ENCODE measurements around the gene NKX1-1. TPM values are rescaled to one million over a fixed set of nuclear protein-coding genes. Genes with fewer than 3 reads are reported as not detected.

Gene NKX1-1
- total RNA-seq, 6 experiments from 2014 or later: not detected

GRCh38 chr4:1400191-1400805 lies 5.9 kb downstream of the NKX1-1 start:
- intact Hi-C loops (cut with DNase I): no loop called here
- DNase-seq (peak; percentile 14 to 28 (median 27)), ATAC-seq (no peak)
- Histone ChIP-seq H3K27ac (no peak overlapping the region), H3K4me1 (no peaks in the 10 kb centered on the region), H3K36me3 (no peaks in the 10 kb centered on the region), H3K4me3 (no peak overlapping the region), H3K9me3 (no peaks in the 10 kb centered on the region), H3K27me3 (peaks cover 3 to 13% of the 10 kb centered on the region in 2 donors)
- TF ChIP-seq CTCF (IDR thresholded peaks at IDR 0.05) (no peak), POLR2A (IDR thresholded peaks at IDR 0.05) (no peak)
- 60% methylated on average over 2 of the region's 11 CpGs for WGBS (ENCODE audit: insufficient coverage, low coverage, low lambda C conversion rate, missing lambda C conversion rate)

GRCh38 chr4:1399508-1400190 lies 6.6 kb downstream of the NKX1-1 start:
- ATAC-seq (no peak), DNase-seq (peak in 2 of 3 donors; percentile 13 to 28)
- H3K27ac ChIP-seq: no peak overlapping the region
- no peaks in the 10 kb centered on the region for H3K36me3 ChIP-seq
- WGBS (ENCODE audit: insufficient coverage, low coverage, low lambda C conversion rate, missing lambda C conversion rate): 39% methylated on average over 2 of the region's 15 CpGs
- H3K4me1 ChIP-seq: no peaks in the 10 kb centered on the region
- no peaks in the 10 kb centered on the region for H3K9me3 ChIP-seq
- TF ChIP-seq POLR2A (IDR thresholded peaks at IDR 0.05) (no peak), CTCF (IDR thresholded peaks at IDR 0.05) (no peak)
- intact Hi-C loops (cut with DNase I): no loop called here
- peaks cover 3 to 9% of the 10 kb centered on the region in 2 donors for H3K27me3 ChIP-seq
- H3K4me3 ChIP-seq: no peak overlapping the region

GRCh38 chr4:1398681-1399507 lies 7.3 kb downstream of the NKX1-1 start:
- DNase-seq (peak in 2 of 3 donors; percentile 28 to 34), ATAC-seq (no peak)
- no peaks in the 10 kb centered on the region for H3K36me3 ChIP-seq
- H3K27ac ChIP-seq: no peak overlapping the region
- no peak overlapping the region for H3K4me3 ChIP-seq
- TF ChIP-seq POLR2A (IDR thresholded peaks at IDR 0.05) (no peak), CTCF (IDR thresholded peaks at IDR 0.05) (no peak)
- H3K9me3 ChIP-seq: no peaks in the 10 kb centered on the region
- peaks cover 1 to 3% of the 10 kb centered on the region in 2 donors for H3K27me3 ChIP-seq
- H3K4me1 ChIP-seq: no peaks in the 10 kb centered on the region
- 80% methylated on average over 2 of the region's 22 CpGs for WGBS (ENCODE audit: insufficient coverage, low coverage, low lambda C conversion rate, missing lambda C conversion rate)
- intact Hi-C loops (cut with DNase I): no loop called here

GRCh38 chr4:1396806-1397455 lies 9.3 kb downstream of the NKX1-1 start:
- DNase-seq (peak in 2 of 3 donors; percentile 5 to 30), ATAC-seq (no peak)
- peaks cover 0 to 1% of the 10 kb centered on the region in 2 donors for H3K27me3 ChIP-seq
- H3K9me3 ChIP-seq: no peaks in the 10 kb centered on the region
- intact Hi-C loops (cut with DNase I): no loop called here
- H3K4me3 ChIP-seq: no peak overlapping the region
- 87% methylated on average over 3 of the region's 11 CpGs for whole genome bisulfite sequencing (ENCODE audit: insufficient coverage, low coverage, low lambda C conversion rate, missing lambda C conversion rate)
- no peaks in the 10 kb centered on the region for H3K4me1 ChIP-seq
- H3K36me3 ChIP-seq: peaks cover 0 to 2% (median 0%) of the 10 kb centered on the region in 4 donors
- H3K27ac ChIP-seq: no peak overlapping the region
- TF ChIP-seq POLR2A (IDR thresholded peaks at IDR 0.05) (no peak), CTCF (IDR thresholded peaks at IDR 0.05) (no peak)
